ENCODE data around the gene KMT2C.
A peak's percentile ranks its signal among the peaks of the same experiment; 100 is the strongest.
"Not testable (repeated sequence)": the region's sequence is repeated elsewhere in the genome, so short reads cannot be mapped to it uniquely, and the experiment has no call there.

Gene KMT2C

GRCh38 chr7:152435384-152436110 is at the start of gene KMT2C:
Gene KMT2C (minus strand): TSS chr7:152436003. CDS start chr7:152435786, 217 bp downstream.
- DNase-seq = peak; percentile 46

- DNase-seq = no peak
Measured at GRCh38 chr7:152481082-152481481, 45.3 kb upstream of the KMT2C start.

GRCh38 chr7:152480664-152481063 is 44.9 kb upstream of the KMT2C start:
- DNase-seq = no peak

- no peak for DNase-seq
Measured at GRCh38 chr7:152479595-152479994, 43.8 kb upstream of the KMT2C start.

GRCh38 chr7:152478140-152478539 is 42.3 kb upstream of the KMT2C start:
- no peak for DNase-seq

GRCh38 chr7:152477079-152477478 is 41.3 kb upstream of the KMT2C start:
- no peak for DNase-seq

GRCh38 chr7:152476551-152476950 is 40.7 kb upstream of the KMT2C start:
- no peak for DNase-seq

GRCh38 chr7:152471023-152471620 is 35.3 kb upstream of the KMT2C start:
- DNase-seq = not testable (repeated sequence)

GRCh38 chr7:152470251-152471022 is 34.6 kb upstream of the KMT2C start:
- DNase-seq = not testable (repeated sequence)

GRCh38 chr7:152469576-152469975 is 33.8 kb upstream of the KMT2C start:
- not testable (repeated sequence) for DNase-seq

- no peak for DNase-seq
Measured at GRCh38 chr7:152467225-152467624, 31.4 kb upstream of the KMT2C start.

- DNase-seq = no peak
Measured at GRCh38 chr7:152465119-152465387, 29.2 kb upstream of the KMT2C start.

- DNase-seq = peak; percentile 51
Measured at GRCh38 chr7:152464312-152465118, 28.7 kb upstream of the KMT2C start.

- DNase-seq = peak; percentile 100
Measured at GRCh38 chr7:152463709-152464311, 28.0 kb upstream of the KMT2C start.

- no peak for DNase-seq
Measured at GRCh38 chr7:152462995-152463708, 27.3 kb upstream of the KMT2C start.

GRCh38 chr7:152459724-152460251 is 24.0 kb upstream of the KMT2C start:
- DNase-seq = no peak

- no peak for DNase-seq
Measured at GRCh38 chr7:152451356-152451755, 15.6 kb upstream of the KMT2C start.

GRCh38 chr7:152445386-152446008 is 9.7 kb upstream of the KMT2C start:
- DNase-seq = not testable (repeated sequence)

GRCh38 chr7:152443586-152443985 is 7.8 kb upstream of the KMT2C start:
- DNase-seq = no peak

- DNase-seq = no peak
Measured at GRCh38 chr7:152442330-152442835, 6.6 kb upstream of the KMT2C start.

- not testable (repeated sequence) for DNase-seq
Measured at GRCh38 chr7:152441810-152442209, 6.0 kb upstream of the KMT2C start.
